Activated CD8-positive, alpha-beta memory T cell treated with anti-CD3 and anti-CD28 coated beads, Interleukin-2, amount 50 U/mL, for 24 hours (primary cell): ENCODE data around the gene NSD2.

Source experiments
- DNase-seq: peaks from one replicate; pipeline ENCODE4 v3.0.0-alpha.2; 2020; ENCODE audit errors: extremely low read depth

NSD2 gene

GRCh38 chr4:1945124-1945895 is 74.1 kb downstream of the NSD2 start:
- no peak for DNase-seq

DNA sequence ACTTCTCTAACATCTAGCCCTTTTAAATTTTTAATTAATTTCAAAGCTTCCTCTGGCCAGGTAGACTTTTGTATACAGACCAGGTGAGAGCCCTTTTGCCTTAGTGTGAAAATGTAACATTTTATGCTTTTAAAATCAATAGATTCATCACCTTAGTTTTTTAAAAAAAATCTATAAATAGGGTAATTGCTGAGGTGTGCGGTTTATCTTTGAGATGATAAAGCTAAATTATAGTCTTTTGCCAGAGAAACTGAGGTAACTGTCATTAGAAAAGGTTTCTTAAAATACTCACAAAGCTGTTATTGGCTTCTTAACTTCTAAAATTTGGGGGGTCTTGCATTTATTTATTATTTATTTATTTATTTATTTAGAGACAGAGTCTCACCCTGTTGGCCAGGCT is 74.7 kb downstream of the NSD2 start:
- no peak for DNase-seq

DNA sequence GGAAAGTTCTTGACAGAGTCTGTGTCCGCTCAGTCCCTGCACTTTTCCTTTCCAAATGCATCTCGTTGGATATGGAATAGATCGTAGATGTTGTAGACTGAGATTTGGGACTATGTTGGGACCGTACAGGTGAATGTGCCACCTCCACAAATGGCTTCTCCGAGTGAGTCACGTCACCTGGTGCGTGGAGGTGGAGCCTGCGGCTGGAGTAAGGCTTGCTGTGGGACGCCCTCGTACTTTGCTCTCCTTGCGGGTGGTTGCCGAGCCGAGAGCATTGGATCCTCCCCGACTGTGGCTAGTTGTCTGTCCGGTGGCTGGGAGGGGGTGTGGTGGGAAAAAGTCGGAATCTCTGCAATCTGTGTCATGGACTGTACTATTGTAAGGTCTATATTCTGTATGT is 77.0 kb downstream of the NSD2 start:
- no peak for DNase-seq

GRCh38 chr4:1948892-1949436 is 77.8 kb downstream of the NSD2 start:
- DNase-seq = no peak

DNA sequence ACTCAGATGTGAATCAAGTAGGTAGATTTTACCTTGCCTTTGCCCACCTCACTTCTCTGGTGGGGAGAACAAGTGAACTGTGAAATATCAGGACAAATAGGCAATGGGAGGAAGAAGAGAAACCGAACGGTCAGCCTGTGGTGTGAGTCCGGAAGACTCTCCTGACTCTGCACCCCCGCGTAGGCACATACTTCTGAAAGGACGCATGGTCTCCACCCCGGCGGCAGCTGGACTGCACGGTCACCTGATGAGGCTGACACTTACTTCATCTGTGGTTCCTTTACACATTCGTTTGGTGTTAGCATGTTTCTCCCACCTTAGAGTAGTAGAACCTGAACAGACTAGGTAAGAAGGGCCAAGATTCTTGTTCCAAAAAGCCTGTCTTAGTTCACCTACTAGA is 79.2 kb downstream of the NSD2 start:
- no peak for DNase-seq

- DNase-seq = no peak
Measured at GRCh38 chr4:1952058-1952700, 81.0 kb downstream of the NSD2 start.

DNA sequence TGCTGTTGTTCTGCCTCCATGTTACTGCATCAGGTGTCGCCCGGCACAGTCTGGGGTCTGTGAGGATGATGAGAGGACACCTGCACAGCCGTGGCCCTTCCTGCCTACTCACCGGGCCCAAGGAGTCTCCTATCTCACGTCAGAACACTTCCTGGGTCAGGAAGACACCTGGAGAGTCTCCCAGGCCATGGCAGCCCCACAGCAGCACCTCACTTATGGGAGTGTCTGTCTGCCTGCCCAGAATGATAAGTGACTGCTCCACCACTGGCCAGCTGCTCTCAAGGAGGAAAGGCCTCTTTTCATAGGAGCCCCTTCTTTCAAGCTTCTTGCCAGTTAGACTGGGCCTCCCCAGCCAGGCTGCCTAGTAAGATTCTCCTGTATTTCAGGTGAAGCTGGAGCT is 81.5 kb downstream of the NSD2 start:
- DNase-seq = no peak

DNA sequence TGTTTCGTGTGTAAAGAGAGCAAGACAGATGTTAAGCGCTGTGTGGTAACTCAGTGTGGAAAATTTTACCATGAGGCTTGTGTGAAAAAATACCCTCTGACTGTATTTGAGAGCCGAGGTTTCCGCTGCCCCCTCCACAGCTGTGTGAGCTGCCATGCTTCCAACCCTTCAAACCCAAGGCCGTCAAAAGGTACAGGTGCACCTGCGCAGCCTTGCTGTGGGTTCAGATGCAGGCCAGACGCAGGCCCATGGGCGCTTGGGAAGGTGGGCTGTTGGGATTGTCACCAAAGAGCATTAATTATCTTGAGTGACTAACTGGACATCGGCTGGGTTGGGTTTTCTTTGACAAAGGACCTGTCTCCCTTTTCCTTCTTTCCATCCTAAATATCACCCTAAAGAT is 82.1 kb downstream of the NSD2 start:
- no peak for DNase-seq

GRCh38 chr4:1956631-1957030 is 85.4 kb downstream of the NSD2 start:
- no peak for DNase-seq

- DNase-seq = no peak
Measured at GRCh38 chr4:1958276-1959103, 87.3 kb downstream of the NSD2 start.

GRCh38 chr4:1959104-1959384 is 87.9 kb downstream of the NSD2 start:
- no peak for DNase-seq

DNA sequence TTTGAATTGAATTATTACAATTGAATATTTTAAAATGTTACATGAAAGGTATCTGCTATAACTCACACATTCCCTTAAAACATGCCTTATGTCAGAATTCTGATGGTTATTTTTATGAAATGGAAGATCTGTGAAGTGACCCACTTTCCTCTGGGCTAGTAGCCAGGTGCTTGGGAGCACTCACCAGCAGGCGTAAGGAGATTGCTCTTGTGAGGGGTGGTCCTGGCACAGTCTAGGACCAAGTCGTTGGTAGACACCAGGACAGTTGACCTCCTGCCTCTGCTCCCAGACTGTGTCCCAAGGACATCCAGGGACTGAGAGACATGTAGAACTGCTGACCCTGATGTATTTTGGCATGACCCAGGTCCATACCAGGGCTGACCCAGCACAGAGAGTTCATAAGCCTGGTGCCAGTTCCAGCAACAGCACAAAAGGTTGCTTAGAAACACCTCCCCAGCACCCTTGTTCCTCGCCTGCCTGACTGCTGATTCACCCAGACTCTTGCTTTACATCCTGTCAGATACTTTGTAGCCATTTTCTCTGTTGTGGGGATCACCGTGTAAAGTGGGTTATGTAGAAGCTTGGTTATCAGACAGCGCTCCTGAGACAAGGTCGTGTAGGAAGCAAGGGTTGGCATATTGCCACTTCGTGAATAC is 89.1 kb downstream of the NSD2 start:
- no peak for DNase-seq

- DNase-seq = no peak
Measured at GRCh38 chr4:1961038-1961437, 89.8 kb downstream of the NSD2 start.

DNA sequence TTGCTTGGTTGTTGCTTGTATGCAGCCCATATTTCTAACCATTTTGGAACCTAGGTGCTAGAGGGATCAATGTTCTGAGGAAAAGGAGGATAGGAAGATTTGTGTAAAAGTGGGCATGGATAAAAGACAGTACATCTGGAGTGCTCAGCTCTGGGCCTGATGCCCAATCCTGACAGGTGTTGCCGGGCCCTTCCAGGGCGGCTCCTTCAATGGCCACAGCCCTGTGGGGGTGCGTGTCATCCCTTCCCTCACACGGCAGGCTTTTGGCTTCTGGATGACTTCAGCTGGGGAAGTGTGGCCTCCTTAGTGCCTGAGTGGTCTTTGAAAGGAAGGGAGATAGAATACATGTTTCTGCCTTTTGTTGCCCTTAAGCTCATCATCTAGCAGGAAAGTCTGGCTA is 90.4 kb downstream of the NSD2 start:
- DNase-seq = no peak

DNA sequence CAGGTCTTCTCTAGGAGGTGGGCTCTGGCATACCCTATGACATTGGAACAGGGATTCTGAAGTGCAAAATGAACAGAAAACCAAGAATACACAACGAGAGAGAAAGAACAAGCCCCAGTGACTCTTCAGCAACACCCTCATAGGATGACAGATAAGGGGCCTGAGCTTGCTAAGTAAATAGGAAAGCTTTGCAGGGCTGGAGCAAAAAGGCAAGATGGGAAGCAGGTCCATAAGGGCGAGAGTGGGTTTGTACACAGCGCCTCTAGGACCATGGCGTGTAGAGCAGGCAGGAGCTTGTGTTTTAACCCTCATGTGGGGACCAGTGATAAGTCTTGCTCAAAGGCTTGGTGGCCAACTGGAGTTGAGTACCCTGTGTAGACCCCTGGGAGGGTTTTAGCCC is 91.8 kb downstream of the NSD2 start:
- no peak for DNase-seq

- no peak for DNase-seq
Measured at GRCh38 chr4:1964443-1964842, 93.2 kb downstream of the NSD2 start.

GRCh38 chr4:1964971-1965370 is 93.8 kb downstream of the NSD2 start:
- no peak for DNase-seq

- no peak for DNase-seq
Measured at GRCh38 chr4:1967512-1968149, 96.4 kb downstream of the NSD2 start.

DNA sequence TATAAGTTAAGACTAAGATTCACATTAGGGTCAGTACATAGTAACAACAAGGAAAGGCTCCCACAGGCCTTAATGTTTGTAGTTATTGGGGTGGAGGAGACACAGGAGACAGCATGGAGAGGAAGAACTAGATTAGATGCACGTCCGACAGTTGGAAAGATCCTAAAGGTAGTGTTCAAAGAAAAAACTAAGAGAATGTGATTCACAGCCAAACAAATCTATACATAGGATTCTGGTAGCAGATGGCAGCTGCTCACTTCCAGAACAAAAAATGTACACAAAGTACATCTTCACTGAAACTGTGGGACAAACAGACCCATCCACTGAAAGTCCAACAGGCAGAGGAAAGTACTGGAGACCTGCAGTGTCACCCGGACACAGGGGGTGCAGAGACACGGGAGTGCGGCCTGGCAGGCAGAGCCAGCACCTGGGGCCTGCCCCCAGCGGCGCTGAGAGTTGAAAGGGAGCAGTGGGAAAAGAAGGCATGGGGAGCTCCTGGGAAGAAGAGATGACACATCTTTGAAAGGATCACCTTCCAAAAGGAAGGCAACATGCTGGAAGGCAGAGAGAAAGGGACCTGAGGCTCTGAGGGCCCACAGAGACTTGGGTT is 97.6 kb downstream of the NSD2 start:
- DNase-seq = no peak

- no peak for DNase-seq
Measured at GRCh38 chr4:1969928-1970723, 98.9 kb downstream of the NSD2 start.
